SU-DHL-6 (cell line): ENCODE results near the gene FAM229A.

ENCODE experiments used
- H2AFZ ChIP-seq: fragments of 200-600 bp; sonication (generic); 2 replicates; pipeline ENCODE4 v1.6.1; 2014; ENCODE audit warnings: low read depth, mild to moderate bottlenecking, moderate library complexity, mixed read lengths, antibody characterized with exemption, low read length; ENCODE audit not compliant: severe bottlenecking
- H3F3A ChIP-seq: fragments of 200-600 bp; shearing (Covaris generic); 2 replicates; pipeline ENCODE4 v1.6.0; 2016; ENCODE audit warnings: antibody characterized with exemption, mild to moderate bottlenecking; ENCODE audit not compliant: insufficient read depth
- H3K27ac ChIP-seq: fragments of 200-600 bp; sonication (generic); 2 replicates; pipeline ENCODE4 v1.5.1; 2016; ENCODE audit warnings: low read depth, mild to moderate bottlenecking, low read length, moderate library complexity, mixed read lengths
- H3K27me3 ChIP-seq: fragments of 200-600 bp; sonication (generic), shearing (Covaris generic); 2 replicates; pipeline ENCODE4 v1.6.0; 2014; ENCODE audit warnings: mild to moderate bottlenecking, low read length
- H3K36me3 ChIP-seq: fragments of 200-600 bp; sonication (generic); 2 replicates; pipeline ENCODE4 v1.6.1; 2014; ENCODE audit warnings: mild to moderate bottlenecking, low read length, mixed read lengths
- H3K4me2 ChIP-seq: fragments of 300-600, 200-600 bp; shearing (Covaris generic), sonication (generic); 2 replicates; pipeline ENCODE4 v1.6.0; 2014; ENCODE audit warnings: low read length, low read depth, mild to moderate bottlenecking; ENCODE audit not compliant: poor library complexity, severe bottlenecking
- H3K4me3 ChIP-seq: fragments of 200-600 bp; sonication (generic); 2 replicates; pipeline ENCODE4 v1.5.1; 2014; ENCODE audit warnings: antibody characterized with exemption, low read length, mild to moderate bottlenecking, mixed read lengths; ENCODE audit not compliant: insufficient read depth, poor library complexity, severe bottlenecking
- H3K79me2 ChIP-seq: fragments of 200-600 bp; sonication (generic); 2 replicates; pipeline ENCODE4 v1.6.1; 2014; ENCODE audit warnings: mild to moderate bottlenecking, low read length, moderate library complexity; ENCODE audit not compliant: insufficient read depth
- H3K9ac ChIP-seq: fragments of 200-600 bp; sonication (generic); 2 replicates; pipeline ENCODE4 v1.7.0; 2014; ENCODE audit warnings: mild to moderate bottlenecking, low read length
- H3K9me2 ChIP-seq: fragments of 200-600 bp; sonication (generic); replicated peaks from 2 replicates; pipeline ENCODE4 v1.6.1; 2014; ENCODE audit warnings: low read length; ENCODE audit not compliant: insufficient read depth
- H3K9me3 ChIP-seq: fragments of 200-600 bp; sonication (generic); 2 replicates; pipeline ENCODE4 v1.6.1; 2014; ENCODE audit warnings: low read length, mixed read lengths; ENCODE audit not compliant: insufficient read depth
- H4K20me1 ChIP-seq: fragments of 200-600 bp; sonication (generic); 2 replicates; pipeline ENCODE4 v1.6.1; 2014; ENCODE audit warnings: low read depth, mild to moderate bottlenecking, antibody characterized with exemption, low read length, moderate library complexity, mixed read lengths
- EZH2phosphoT487 ChIP-seq: fragments of 200-600 bp; sonication (generic), shearing (Covaris generic); conservative IDR thresholded peaks from 2 replicates; pipeline ENCODE4 v1.6.1; 2018; ENCODE audit warnings: mild to moderate bottlenecking, antibody characterized with exemption, low read length, moderate library complexity, mixed read lengths
- TF ChIP-seq, protein P1 (sequence below): fragments of 200-600 bp; sonication (generic); IDR thresholded peaks from one replicate; pipeline ENCODE4 v1.5.1; 2017; ENCODE audit warnings: antibody characterized with exemption, mild to moderate bottlenecking, low read length, moderate library complexity; ENCODE audit not compliant: insufficient read depth, poor library complexity, severe bottlenecking

Gene FAM229A

GRCh38 chr1:32311709-32312393 lies 50.4 kb downstream of the FAM229A start:
- peak overlapping the region; percentile 88 for H3K27ac ChIP-seq
- peaks cover 11% of the 10 kb centered on the region for H3K36me3 ChIP-seq
- no peaks in the 10 kb centered on the region for H4K20me1 ChIP-seq

More at GRCh38 chr1:32311709-32312393, 50.4 kb downstream of the FAM229A start:
- H3K4me2 ChIP-seq, result peak overlapping the region; percentile 2
- H3K9me2 ChIP-seq, result no peaks in the 10 kb centered on the region
- H3K79me2 ChIP-seq, result peaks cover 89% of the 10 kb centered on the region
- H3F3A ChIP-seq, result peaks cover 52% of the 10 kb centered on the region
- no peak overlapping the region for H2AFZ ChIP-seq
- TF ChIP-seq EZH2phosphoT487, result no peak
- TF ChIP-seq, protein P1, sequence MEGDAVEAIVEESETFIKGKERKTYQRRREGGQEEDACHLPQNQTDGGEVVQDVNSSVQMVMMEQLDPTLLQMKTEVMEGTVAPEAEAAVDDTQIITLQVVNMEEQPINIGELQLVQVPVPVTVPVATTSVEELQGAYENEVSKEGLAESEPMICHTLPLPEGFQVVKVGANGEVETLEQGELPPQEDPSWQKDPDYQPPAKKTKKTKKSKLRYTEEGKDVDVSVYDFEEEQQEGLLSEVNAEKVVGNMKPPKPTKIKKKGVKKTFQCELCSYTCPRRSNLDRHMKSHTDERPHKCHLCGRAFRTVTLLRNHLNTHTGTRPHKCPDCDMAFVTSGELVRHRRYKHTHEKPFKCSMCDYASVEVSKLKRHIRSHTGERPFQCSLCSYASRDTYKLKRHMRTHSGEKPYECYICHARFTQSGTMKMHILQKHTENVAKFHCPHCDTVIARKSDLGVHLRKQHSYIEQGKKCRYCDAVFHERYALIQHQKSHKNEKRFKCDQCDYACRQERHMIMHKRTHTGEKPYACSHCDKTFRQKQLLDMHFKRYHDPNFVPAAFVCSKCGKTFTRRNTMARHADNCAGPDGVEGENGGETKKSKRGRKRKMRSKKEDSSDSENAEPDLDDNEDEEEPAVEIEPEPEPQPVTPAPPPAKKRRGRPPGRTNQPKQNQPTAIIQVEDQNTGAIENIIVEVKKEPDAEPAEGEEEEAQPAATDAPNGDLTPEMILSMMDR, result no peak
- no peak overlapping the region for H3K4me3 ChIP-seq
- no peaks in the 10 kb centered on the region for H3K27me3 ChIP-seq
- H3K9ac ChIP-seq, result no peak overlapping the region
- no peaks in the 10 kb centered on the region for H3K9me3 ChIP-seq
